Measurements from ENCODE around the gene DCLK3.

Gene DCLK3

GRCh38 chr3:36669764-36670163, 94.6 kb downstream of the DCLK3 start:
- no peak for DNase-seq (ENCODE audit: low spot score)

GRCh38 chr3:36666166-36666565, 98.2 kb downstream of the DCLK3 start:
- no peak for DNase-seq (ENCODE audit: low spot score)

GRCh38 chr3:36663666-36664291, 100.6 kb downstream of the DCLK3 start:
- no peak for DNase-seq (ENCODE audit: low spot score)

GRCh38 chr3:36662626-36663025, 101.7 kb downstream of the DCLK3 start:
- no peak for DNase-seq (ENCODE audit: low spot score)

All from activated CD4-positive, alpha-beta T cell treated with anti-CD3 and anti-CD28 coated beads, Interleukin-2, Interleukin-4, amounts not matched to agents 100 ng/mL and 50 ng/mL, durations not matched to agents 16 hours and 8 hours (primary cell).